T-helper 2 cell treated with Interferon-gamma antibody and Interleukin-4, amounts not matched to agents 5 μg/mL and 100 μg/mL, for 36 hours (primary cell): ENCODE results near the gene TIMP1.
"Not testable (repeated sequence)": the region's sequence is repeated elsewhere in the genome, so short reads cannot be mapped to it uniquely, and the experiment has no call there.

Source experiments
- DNase-seq: peaks from one replicate; pipeline ENCODE4 v3.0.0; 2021; ENCODE audit warnings: low spot score
- H3K27ac Mint-ChIP-seq: one replicate; pipeline ENCODE4 v1.8.0; 2021; ENCODE audit warnings: mild to moderate bottlenecking, mixed read lengths
- H3K27me3 Mint-ChIP-seq: one replicate; pipeline ENCODE4 v1.8.0; 2021; ENCODE audit warnings: low read depth, mixed read lengths
- H3K36me3 Mint-ChIP-seq: one replicate; pipeline ENCODE4 v1.8.0; 2021; ENCODE audit warnings: low read depth, mixed read lengths
- H3K4me1 Mint-ChIP-seq: one replicate; pipeline ENCODE4 v1.8.0; 2021; ENCODE audit warnings: low read depth, mixed read lengths
- H3K4me3 Mint-ChIP-seq: one replicate; pipeline ENCODE4 v1.8.0; 2022; ENCODE audit warnings: mild to moderate bottlenecking, moderate library complexity, mixed read lengths
- H3K9me3 Mint-ChIP-seq: one replicate; pipeline ENCODE4 v1.8.0; 2021; ENCODE audit warnings: mixed read lengths

The TIMP1 gene

GRCh38 chrX:47579537-47579936, 2.7 kb upstream of the TIMP1 start:
- Mint-ChIP-seq H3K36me3 (peaks cover 6% of the 10 kb centered on the region), H3K4me1 (peaks cover 23% of the 10 kb centered on the region), H3K9me3 (no peaks in the 10 kb centered on the region), H3K27ac (no peak overlapping the region), H3K4me3 (peak overlapping the region; percentile 39), H3K27me3 (no peaks in the 10 kb centered on the region)
- DNase-seq = peak; percentile 45

- peak overlapping the region; percentile 78 for H3K4me3 Mint-ChIP-seq
- peaks cover 19% of the 10 kb centered on the region for H3K4me1 Mint-ChIP-seq
- no peaks in the 10 kb centered on the region for H3K9me3 Mint-ChIP-seq
- peaks cover 10% of the 10 kb centered on the region for H3K36me3 Mint-ChIP-seq
- H3K27me3 Mint-ChIP-seq = no peaks in the 10 kb centered on the region
- peak overlapping the region; percentile 81 for H3K27ac Mint-ChIP-seq
- DNase-seq = no peak
Measured at GRCh38 chrX:47583240-47583861, 1.1 kb downstream of the TIMP1 start.

GRCh38 chrX:47584714-47585113, 2.5 kb downstream of the TIMP1 start:
- H3K36me3 Mint-ChIP-seq = peaks cover 10% of the 10 kb centered on the region
- H3K4me1 Mint-ChIP-seq = peaks cover 14% of the 10 kb centered on the region
- no peak overlapping the region for H3K4me3 Mint-ChIP-seq
- H3K9me3 Mint-ChIP-seq = no peaks in the 10 kb centered on the region
- peak overlapping the region; percentile 41 for H3K27ac Mint-ChIP-seq
- no peaks in the 10 kb centered on the region for H3K27me3 Mint-ChIP-seq
- no peak for DNase-seq

GRCh38 chrX:47585273-47585672, 3.0 kb downstream of the TIMP1 start:
- Mint-ChIP-seq H3K9me3 (no peaks in the 10 kb centered on the region), H3K4me3 (no peak overlapping the region), H3K4me1 (peaks cover 13% of the 10 kb centered on the region)

GRCh38 chrX:47586043-47586787, 4.0 kb downstream of the TIMP1 start:
- Mint-ChIP-seq H3K27ac (no peak overlapping the region), H3K36me3 (peaks cover 10% of the 10 kb centered on the region), H3K4me3 (no peak overlapping the region), H3K9me3 (no peaks in the 10 kb centered on the region), H3K27me3 (no peaks in the 10 kb centered on the region), H3K4me1 (peaks cover 13% of the 10 kb centered on the region)
- no peak for DNase-seq

More at GRCh38 chrX:47585273-47585672, 3.0 kb downstream of the TIMP1 start:
- no peak overlapping the region for H3K27ac Mint-ChIP-seq
- no peaks in the 10 kb centered on the region for H3K27me3 Mint-ChIP-seq
- H3K36me3 Mint-ChIP-seq = peaks cover 10% of the 10 kb centered on the region
- no peak for DNase-seq

GRCh38 chrX:47587091-47587891, 5.1 kb downstream of the TIMP1 start:
- Mint-ChIP-seq H3K4me1 (peaks cover 8% of the 10 kb centered on the region), H3K9me3 (no peaks in the 10 kb centered on the region), H3K36me3 (peaks cover 10% of the 10 kb centered on the region), H3K27ac (no peak overlapping the region), H3K27me3 (no peaks in the 10 kb centered on the region), H3K4me3 (no peak overlapping the region)
- no peak for DNase-seq

- peaks cover 8% of the 10 kb centered on the region for H3K4me1 Mint-ChIP-seq
- no peaks in the 10 kb centered on the region for H3K27me3 Mint-ChIP-seq
- DNase-seq = no peak
Measured at GRCh38 chrX:47587906-47588735, 5.9 kb downstream of the TIMP1 start.

GRCh38 chrX:47590984-47591383, 8.7 kb downstream of the TIMP1 start:
- H3K4me1 Mint-ChIP-seq = peaks cover 4% of the 10 kb centered on the region
- H3K27ac Mint-ChIP-seq = no peak overlapping the region
- H3K4me3 Mint-ChIP-seq = no peak overlapping the region
- peaks cover under 1% of the 10 kb centered on the region for H3K9me3 Mint-ChIP-seq
- H3K36me3 Mint-ChIP-seq = peaks cover 4% of the 10 kb centered on the region
- no peaks in the 10 kb centered on the region for H3K27me3 Mint-ChIP-seq
- no peak for DNase-seq

More at GRCh38 chrX:47587906-47588735, 5.9 kb downstream of the TIMP1 start:
- H3K9me3 Mint-ChIP-seq = no peaks in the 10 kb centered on the region
- no peak overlapping the region for H3K27ac Mint-ChIP-seq
- no peak overlapping the region for H3K4me3 Mint-ChIP-seq
- peaks cover 10% of the 10 kb centered on the region for H3K36me3 Mint-ChIP-seq

- Mint-ChIP-seq H3K4me1 (peaks cover 9% of the 10 kb centered on the region), H3K36me3 (peaks cover 12% of the 10 kb centered on the region), H3K27ac (no peak overlapping the region), H3K27me3 (peaks cover 4% of the 10 kb centered on the region), H3K9me3 (peaks cover 13% of the 10 kb centered on the region), H3K4me3 (no peak overlapping the region)
- DNase-seq = no peak
Measured at GRCh38 chrX:47593522-47593921, 11.3 kb downstream of the TIMP1 start.

GRCh38 chrX:47595716-47596251, 13.5 kb downstream of the TIMP1 start:
- Mint-ChIP-seq H3K4me1 (peaks cover 9% of the 10 kb centered on the region), H3K27me3 (peaks cover 4% of the 10 kb centered on the region), H3K4me3 (no peak overlapping the region), H3K9me3 (peaks cover 13% of the 10 kb centered on the region), H3K27ac (peak overlapping the region; percentile 71), H3K36me3 (peaks cover 12% of the 10 kb centered on the region)
- DNase-seq = no peak

GRCh38 chrX:47596256-47596655, 14.0 kb downstream of the TIMP1 start:
- Mint-ChIP-seq H3K36me3 (peaks cover 12% of the 10 kb centered on the region), H3K27me3 (peaks cover 4% of the 10 kb centered on the region), H3K4me3 (peak overlapping the region; percentile 15), H3K27ac (peak overlapping the region; percentile 71), H3K4me1 (peaks cover 9% of the 10 kb centered on the region), H3K9me3 (peaks cover 13% of the 10 kb centered on the region)
- DNase-seq = no peak

GRCh38 chrX:47597222-47597621, 15.0 kb downstream of the TIMP1 start:
- no peak overlapping the region for H3K27ac Mint-ChIP-seq
- H3K9me3 Mint-ChIP-seq = peaks cover 13% of the 10 kb centered on the region
- H3K4me1 Mint-ChIP-seq = peaks cover 9% of the 10 kb centered on the region
- no peak for DNase-seq
- H3K27me3 Mint-ChIP-seq = peaks cover 4% of the 10 kb centered on the region
- H3K36me3 Mint-ChIP-seq = peaks cover 12% of the 10 kb centered on the region
- H3K4me3 Mint-ChIP-seq = no peak overlapping the region

- not testable (repeated sequence) for H3K27me3 Mint-ChIP-seq, H3K27ac Mint-ChIP-seq, H3K9me3 Mint-ChIP-seq, DNase-seq, H3K4me3 Mint-ChIP-seq, H3K4me1 Mint-ChIP-seq, H3K36me3 Mint-ChIP-seq
Measured at GRCh38 chrX:47603125-47603524, 20.9 kb downstream of the TIMP1 start.
